ENCODE data around the gene SMARCA2.

GRCh38 chr9:2040828-2041227 is 25.7 kb downstream of the SMARCA2 start:
- TF ChIP-seq CTCF (IDR thresholded peaks at IDR 0.05; ENCODE audit: low read depth, low read length) (no peak), EZH2phosphoT487 (IDR thresholded peaks at IDR 0.05; ENCODE audit: low read depth) (no peak)

All from OCI-LY3 (cell line).